HUES6 (cell line): ENCODE measurements around the gene KCNJ10.

Experiments used
- H3K27ac ChIP-seq: 2 replicates; pipeline ENCODE4 v1.7.0; 2013; ENCODE audit warnings: low read depth, mild to moderate bottlenecking, low read length, inconsistent platforms
- H3K27me3 ChIP-seq: 2 replicates; pipeline ENCODE4 v1.6.1; 2013; ENCODE audit warnings: low read length; ENCODE audit not compliant: control insufficient read depth, insufficient read depth
- H3K36me3 ChIP-seq: 2 replicates; pipeline ENCODE4 v1.6.1; 2013; ENCODE audit warnings: low read length; ENCODE audit not compliant: control insufficient read depth, insufficient read depth
- H3K4me1 ChIP-seq: 2 replicates; pipeline ENCODE4 v1.6.1; 2013; ENCODE audit warnings: low read length; ENCODE audit not compliant: control insufficient read depth, insufficient read depth
- H3K4me3 ChIP-seq: 2 replicates; pipeline ENCODE4 v1.5.1; 2013; ENCODE audit warnings: low read depth, low read length
- H3K9ac ChIP-seq: one replicate; pipeline ENCODE4 v1.6.1; 2013; ENCODE audit warnings: mild to moderate bottlenecking, low read length
- H3K9me3 ChIP-seq: 2 replicates; pipeline ENCODE4 v1.6.1; 2013; ENCODE audit warnings: low read depth, low read length; ENCODE audit not compliant: control insufficient read depth, insufficient read depth

The KCNJ10 gene

GRCh38 chr1:160081261-160081936 is 11.4 kb upstream of the KCNJ10 start, which contains the start of gene KCNJ9:
TSS of gene KCNJ9 (plus strand) at chr1:160081538. CDS start at chr1:160084031, 2,493 bp downstream.
- H3K4me1 ChIP-seq = peaks cover 7% of the 10 kb centered on the region; the same call in 1 of the 2 replicates
- no peaks in the 10 kb centered on the region for H3K36me3 ChIP-seq
- H3K27ac ChIP-seq = no peak within 1 kb of the TSS
- H3K9ac ChIP-seq = no peak within 1 kb of the TSS
- no peak within 1 kb of the TSS for H3K4me3 ChIP-seq
- H3K9me3 ChIP-seq = no peaks in the 10 kb centered on the region
- H3K27me3 ChIP-seq = peaks cover 73% of the 10 kb centered on the region

GRCh38 chr1:160080381-160081100 is 10.6 kb upstream of the KCNJ10 start:
- H3K27me3 ChIP-seq = peaks cover 70% of the 10 kb centered on the region
- H3K4me1 ChIP-seq = 0 out of 2 replicates have a peak, but pooled peaks cover 3% of the 10 kb centered on the region
- H3K27ac ChIP-seq = no peak overlapping the region
- H3K36me3 ChIP-seq = no peaks in the 10 kb centered on the region
- no peak overlapping the region for H3K4me3 ChIP-seq
- H3K9ac ChIP-seq = no peak overlapping the region
- no peaks in the 10 kb centered on the region for H3K9me3 ChIP-seq

GRCh38 chr1:160079448-160079847 is 9.5 kb upstream of the KCNJ10 start:
- H3K9ac ChIP-seq = no peak overlapping the region
- H3K9me3 ChIP-seq = no peaks in the 10 kb centered on the region
- H3K27me3 ChIP-seq = peaks cover 59% of the 10 kb centered on the region
- no peak overlapping the region for H3K4me3 ChIP-seq
- H3K27ac ChIP-seq = no peak overlapping the region
- H3K4me1 ChIP-seq = 0 out of 2 replicates have a peak, but pooled peaks cover 3% of the 10 kb centered on the region
- no peaks in the 10 kb centered on the region for H3K36me3 ChIP-seq

GRCh38 chr1:160078512-160079195 is 8.7 kb upstream of the KCNJ10 start:
- H3K4me1 ChIP-seq = no peaks in the 10 kb centered on the region
- H3K4me3 ChIP-seq = no peak overlapping the region
- H3K27ac ChIP-seq = no peak overlapping the region
- no peaks in the 10 kb centered on the region for H3K36me3 ChIP-seq
- peaks cover 52% of the 10 kb centered on the region for H3K27me3 ChIP-seq
- no peaks in the 10 kb centered on the region for H3K9me3 ChIP-seq
- no peak overlapping the region for H3K9ac ChIP-seq

- peaks cover 46% of the 10 kb centered on the region for H3K27me3 ChIP-seq
- H3K9me3 ChIP-seq = no peaks in the 10 kb centered on the region
- no peak overlapping the region for H3K4me3 ChIP-seq
- H3K4me1 ChIP-seq = no peaks in the 10 kb centered on the region
- no peak overlapping the region for H3K27ac ChIP-seq
- no peaks in the 10 kb centered on the region for H3K36me3 ChIP-seq
- H3K9ac ChIP-seq = no peak overlapping the region
Observed at GRCh38 chr1:160077486-160077885, 7.5 kb upstream of the KCNJ10 start.

- no peak overlapping the region for H3K9ac ChIP-seq
- H3K4me3 ChIP-seq = no peak overlapping the region
- peaks cover 44% of the 10 kb centered on the region for H3K27me3 ChIP-seq
- H3K9me3 ChIP-seq = no peaks in the 10 kb centered on the region
- H3K36me3 ChIP-seq = no peaks in the 10 kb centered on the region
- no peak overlapping the region for H3K27ac ChIP-seq
- no peaks in the 10 kb centered on the region for H3K4me1 ChIP-seq
Observed at GRCh38 chr1:160076295-160076694, 6.3 kb upstream of the KCNJ10 start.

GRCh38 chr1:160075836-160076235 is 5.9 kb upstream of the KCNJ10 start:
- Histone ChIP-seq H3K27ac (no peak overlapping the region), H3K4me1 (no peaks in the 10 kb centered on the region), H3K36me3 (no peaks in the 10 kb centered on the region), H3K9me3 (no peaks in the 10 kb centered on the region), H3K4me3 (no peak overlapping the region), H3K27me3 (peaks cover 43% of the 10 kb centered on the region), H3K9ac (no peak overlapping the region)

GRCh38 chr1:160074865-160075264 is 4.9 kb upstream of the KCNJ10 start:
- Histone ChIP-seq H3K9ac (no peak overlapping the region), H3K27ac (no peak overlapping the region), H3K27me3 (peaks cover 38% of the 10 kb centered on the region)

GRCh38 chr1:160071289-160071688 is 1.3 kb upstream of the KCNJ10 start:
- H3K4me1 ChIP-seq = peaks cover 13% of the 10 kb centered on the region
- H3K9me3 ChIP-seq = no peaks in the 10 kb centered on the region
- no peak overlapping the region for H3K4me3 ChIP-seq
- H3K36me3 ChIP-seq = no peaks in the 10 kb centered on the region
- peaks cover 58% of the 10 kb centered on the region for H3K27me3 ChIP-seq
- no peak overlapping the region for H3K27ac ChIP-seq
- no peak overlapping the region for H3K9ac ChIP-seq

More at GRCh38 chr1:160074865-160075264, 4.9 kb upstream of the KCNJ10 start:
- Histone ChIP-seq H3K9me3 (no peaks in the 10 kb centered on the region), H3K4me1 (no peaks in the 10 kb centered on the region), H3K36me3 (no peaks in the 10 kb centered on the region), H3K4me3 (no peak overlapping the region)

- peaks cover 59% of the 10 kb centered on the region for H3K27me3 ChIP-seq
- peaks cover 13% of the 10 kb centered on the region for H3K4me1 ChIP-seq
- peak overlapping the region; percentile 71 for H3K4me3 ChIP-seq
- H3K27ac ChIP-seq = no peak overlapping the region
- no peaks in the 10 kb centered on the region for H3K36me3 ChIP-seq
- H3K9me3 ChIP-seq = no peaks in the 10 kb centered on the region
- no peak overlapping the region for H3K9ac ChIP-seq
Observed at GRCh38 chr1:160070243-160071163, 543 bp upstream of the KCNJ10 start.
